Chondrocyte (in vitro differentiated cells): Measurements from ENCODE around the gene GET4. TPM values are rescaled to one million over a fixed set of nuclear protein-coding genes. Genes with fewer than 3 reads are reported as not detected.

Experiments used
- DNase-seq: peaks from one replicate; pipeline ENCODE4 v3.0.0; 2021; ENCODE audit warnings: mixed read lengths, low spot score
- H3K27ac Mint-ChIP-seq: one replicate; pipeline ENCODE4 v1.8.0; 2021; ENCODE audit warnings: mild to moderate bottlenecking, moderate library complexity, mixed read lengths; ENCODE audit not compliant: unreplicated experiment
- H3K27me3 Mint-ChIP-seq: 2 replicates; pipeline ENCODE4 v1.8.0; 2021; ENCODE audit warnings: low read depth, mixed read lengths
- H3K36me3 Mint-ChIP-seq: 2 replicates; pipeline ENCODE4 v1.8.0; 2021; ENCODE audit warnings: low read depth, mixed read lengths
- H3K4me1 Mint-ChIP-seq: 2 replicates; pipeline ENCODE4 v1.8.0; 2021; ENCODE audit warnings: low read depth, mild to moderate bottlenecking, mixed read lengths
- H3K4me3 Mint-ChIP-seq: one replicate; pipeline ENCODE4 v1.8.0; 2021; ENCODE audit warnings: mild to moderate bottlenecking, moderate library complexity, mixed read lengths; ENCODE audit not compliant: unreplicated experiment
- H3K9me3 Mint-ChIP-seq: 2 replicates; pipeline ENCODE4 v1.8.0; 2021; ENCODE audit warnings: low read depth, mixed read lengths
- total RNA-seq: library from RNA; stranded (reverse); gene quantifications from 3 replicates; pipeline ENCODE4 v1.2.1, GENCODE V29; 2021
- TF ChIP-seq, protein P1 (sequence below): fragments of 200-600 bp; sonication (generic); IDR thresholded peaks from 2 replicates; pipeline ENCODE4 v1.5.0; 2021; ENCODE audit warnings: antibody characterized with exemption, mild to moderate bottlenecking, moderate library complexity

Gene GET4
- total RNA-seq, 1 donor from 2014 or later, result 28.0 TPM

DNA sequence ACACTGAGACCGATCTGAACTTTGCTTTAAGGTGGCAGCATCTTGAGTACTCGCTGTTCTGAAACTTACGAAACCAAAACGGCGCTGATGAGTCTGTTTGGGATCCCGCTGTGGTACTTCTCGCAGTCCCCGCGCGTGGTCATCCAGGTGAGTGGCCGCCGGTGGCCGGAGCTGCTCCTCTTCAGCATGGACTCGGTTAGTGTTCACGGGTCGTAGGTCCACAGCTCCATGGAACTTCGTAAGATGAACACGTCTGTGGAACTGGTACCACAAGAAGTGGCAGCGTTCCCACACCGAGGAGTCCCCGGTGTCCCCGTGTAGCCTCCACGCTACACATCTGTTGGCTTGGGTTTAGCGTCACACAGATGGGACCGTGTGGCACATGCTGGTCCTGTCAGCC, 10.4 kb upstream of the GET4 start:
- no peak for DNase-seq
- Mint-ChIP-seq H3K27ac (no peak overlapping the region), H3K4me3 (no peak overlapping the region), H3K27me3 (no peaks in the 10 kb centered on the region), H3K36me3 (peaks cover 46% of the 10 kb centered on the region), H3K9me3 (no peaks in the 10 kb centered on the region), H3K4me1 (peaks cover 15% of the 10 kb centered on the region)
- TF ChIP-seq, protein P1, sequence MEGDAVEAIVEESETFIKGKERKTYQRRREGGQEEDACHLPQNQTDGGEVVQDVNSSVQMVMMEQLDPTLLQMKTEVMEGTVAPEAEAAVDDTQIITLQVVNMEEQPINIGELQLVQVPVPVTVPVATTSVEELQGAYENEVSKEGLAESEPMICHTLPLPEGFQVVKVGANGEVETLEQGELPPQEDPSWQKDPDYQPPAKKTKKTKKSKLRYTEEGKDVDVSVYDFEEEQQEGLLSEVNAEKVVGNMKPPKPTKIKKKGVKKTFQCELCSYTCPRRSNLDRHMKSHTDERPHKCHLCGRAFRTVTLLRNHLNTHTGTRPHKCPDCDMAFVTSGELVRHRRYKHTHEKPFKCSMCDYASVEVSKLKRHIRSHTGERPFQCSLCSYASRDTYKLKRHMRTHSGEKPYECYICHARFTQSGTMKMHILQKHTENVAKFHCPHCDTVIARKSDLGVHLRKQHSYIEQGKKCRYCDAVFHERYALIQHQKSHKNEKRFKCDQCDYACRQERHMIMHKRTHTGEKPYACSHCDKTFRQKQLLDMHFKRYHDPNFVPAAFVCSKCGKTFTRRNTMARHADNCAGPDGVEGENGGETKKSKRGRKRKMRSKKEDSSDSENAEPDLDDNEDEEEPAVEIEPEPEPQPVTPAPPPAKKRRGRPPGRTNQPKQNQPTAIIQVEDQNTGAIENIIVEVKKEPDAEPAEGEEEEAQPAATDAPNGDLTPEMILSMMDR, result no peak

- Mint-ChIP-seq H3K36me3 (peaks cover 39% of the 10 kb centered on the region), H3K4me3 (no peak overlapping the region), H3K27me3 (no peaks in the 10 kb centered on the region), H3K9me3 (no peaks in the 10 kb centered on the region), H3K27ac (peak overlapping the region; percentile 86), H3K4me1 (peaks cover 15% of the 10 kb centered on the region)
- no peak for DNase-seq
- TF ChIP-seq, protein P1, result no peak
These were observed 9.4 kb upstream of the GET4 start for GRCh38 chr7:867001-867405.

DNA sequence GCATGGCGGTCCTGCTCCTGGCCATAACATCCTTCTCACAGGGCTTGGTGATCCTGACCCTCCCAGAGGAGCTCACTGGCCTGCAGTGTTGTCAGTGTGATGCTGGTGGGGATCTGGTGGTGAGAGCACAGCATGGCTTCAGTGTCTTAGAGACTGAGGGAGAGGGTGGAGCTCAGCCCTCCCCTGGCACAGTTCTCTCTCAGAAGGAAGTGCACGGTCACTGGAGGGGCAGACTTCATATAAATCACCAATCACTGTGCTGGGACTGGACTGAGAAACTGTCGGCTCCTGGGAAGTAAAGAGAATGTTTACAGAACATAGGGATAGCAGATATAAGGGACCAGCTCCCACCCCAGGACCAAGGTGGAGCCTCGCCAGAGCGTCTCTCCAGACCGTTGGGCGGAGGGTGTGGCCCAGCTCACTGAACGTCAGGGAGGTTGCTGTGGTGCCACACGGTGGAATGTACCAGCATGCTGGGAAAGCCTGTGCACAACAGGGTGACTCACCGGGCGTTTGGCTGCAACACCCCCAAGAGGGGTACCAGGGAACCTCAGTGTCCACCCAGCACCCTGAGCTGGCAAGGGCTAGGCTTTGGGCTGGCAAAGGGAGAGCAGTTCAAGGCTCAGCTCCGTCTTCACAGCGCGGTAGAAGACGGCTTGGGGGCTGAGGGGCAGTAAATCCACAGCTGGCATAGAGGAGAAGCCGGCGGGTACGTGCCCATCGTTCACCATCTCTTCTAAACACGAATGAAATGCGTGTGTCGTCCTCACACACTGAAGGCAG, 8.8 kb upstream of the GET4 start:
- Mint-ChIP-seq H3K27ac (peak overlapping the region; percentile 86), H3K4me3 (no peak overlapping the region), H3K4me1 (peaks cover 15% of the 10 kb centered on the region), H3K36me3 (peaks cover 37% of the 10 kb centered on the region), H3K9me3 (no peaks in the 10 kb centered on the region), H3K27me3 (no peaks in the 10 kb centered on the region)
- DNase-seq, result no peak
- TF ChIP-seq, protein P1, result peak; percentile 43

GRCh38 chr7:868189-868486, 8.2 kb upstream of the GET4 start:
- TF ChIP-seq, protein P1, result no peak
- no peak overlapping the region for H3K4me3 Mint-ChIP-seq
- no peaks in the 10 kb centered on the region for H3K9me3 Mint-ChIP-seq
- peak overlapping the region; percentile 86 for H3K27ac Mint-ChIP-seq
- H3K4me1 Mint-ChIP-seq, result peaks cover 16% of the 10 kb centered on the region
- H3K36me3 Mint-ChIP-seq, result peaks cover 37% of the 10 kb centered on the region
- no peaks in the 10 kb centered on the region for H3K27me3 Mint-ChIP-seq
- DNase-seq, result no peak

- H3K4me3 Mint-ChIP-seq, result no peak overlapping the region
- peaks cover 21% of the 10 kb centered on the region for H3K4me1 Mint-ChIP-seq
- peaks cover 32% of the 10 kb centered on the region for H3K36me3 Mint-ChIP-seq
- H3K27me3 Mint-ChIP-seq, result no peaks in the 10 kb centered on the region
- TF ChIP-seq, protein P1, result no peak
- H3K9me3 Mint-ChIP-seq, result no peaks in the 10 kb centered on the region
- DNase-seq, result no peak
- H3K27ac Mint-ChIP-seq, result no peak overlapping the region
These were observed 7.0 kb upstream of the GET4 start for GRCh38 chr7:869348-869747.
